Fibroblast of skin of abdomen (primary cell): Measurements from ENCODE around the gene CASR.

Experiments used
- DNase-seq: peaks from one replicate; pipeline ENCODE4 v3.0.0-alpha.2; 2013

The CASR gene

DNA sequence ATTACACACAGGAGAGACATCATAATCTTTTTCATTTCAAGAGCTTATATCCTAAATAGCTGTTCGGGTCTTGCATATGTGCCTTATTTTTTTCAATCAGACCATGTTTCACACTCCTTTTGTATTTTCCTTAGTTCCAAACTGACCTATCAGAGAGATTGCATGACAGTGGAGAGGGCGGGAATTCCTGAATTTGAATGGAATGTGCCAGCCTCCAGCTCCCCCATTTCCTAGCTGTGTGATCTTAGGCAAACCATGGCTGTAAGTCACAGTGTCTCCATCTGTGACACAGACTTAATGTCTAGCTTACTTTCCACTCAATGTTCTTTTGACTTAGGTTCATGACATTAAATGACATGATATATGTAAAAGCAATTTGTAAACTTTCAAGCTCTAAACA lies 79.6 kb downstream of the CASR start:
- DNase-seq: no peak

DNA sequence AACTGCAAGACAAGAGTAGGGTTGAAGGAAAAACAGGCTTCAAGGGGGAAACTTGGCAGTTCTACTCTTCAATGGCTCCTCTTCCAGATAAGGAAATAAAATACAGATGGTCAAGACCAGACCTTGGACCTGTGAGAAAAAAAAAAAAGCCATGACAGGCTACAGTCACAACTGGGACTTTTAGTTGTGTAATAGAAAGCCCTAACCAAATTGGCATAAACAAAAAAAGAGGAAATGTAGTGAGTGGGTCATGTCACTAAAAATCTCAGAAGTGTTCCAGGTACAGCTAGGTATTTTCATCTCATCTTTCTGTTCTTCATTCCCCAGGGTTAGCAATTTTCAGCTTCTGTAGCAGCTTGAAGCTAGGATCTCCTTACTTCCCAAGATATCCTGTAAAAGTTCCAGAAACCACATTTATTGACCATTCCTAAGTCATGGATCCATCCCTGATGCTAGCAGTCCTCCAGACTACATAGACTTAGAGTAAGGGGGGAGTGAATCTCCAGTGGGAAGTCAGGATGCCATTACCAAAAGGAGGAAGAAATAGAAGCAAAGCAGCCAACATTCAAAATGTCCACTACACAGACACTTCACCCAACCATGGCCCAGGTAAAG lies 80.6 kb downstream of the CASR start:
- DNase-seq: no peak

DNA sequence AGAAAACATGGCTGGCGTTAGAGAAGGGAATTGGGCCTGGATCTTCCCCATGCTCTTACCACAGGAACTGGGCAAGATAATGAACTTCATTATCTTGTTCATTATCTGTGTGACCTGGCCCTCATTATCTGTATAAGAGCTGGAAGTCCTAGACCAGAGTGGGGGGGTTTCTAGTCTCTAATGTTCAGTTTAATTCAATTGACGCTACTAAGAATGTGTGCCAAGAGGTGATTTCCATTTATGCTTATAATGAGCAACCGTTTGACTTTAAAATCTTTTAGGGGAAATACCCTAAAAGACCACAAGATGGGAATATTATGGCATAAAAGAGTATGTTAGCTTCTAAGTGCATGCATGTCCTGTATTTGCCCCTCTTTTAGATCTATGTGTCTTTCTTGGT lies 82.5 kb downstream of the CASR start:
- DNase-seq: no peak

DNA sequence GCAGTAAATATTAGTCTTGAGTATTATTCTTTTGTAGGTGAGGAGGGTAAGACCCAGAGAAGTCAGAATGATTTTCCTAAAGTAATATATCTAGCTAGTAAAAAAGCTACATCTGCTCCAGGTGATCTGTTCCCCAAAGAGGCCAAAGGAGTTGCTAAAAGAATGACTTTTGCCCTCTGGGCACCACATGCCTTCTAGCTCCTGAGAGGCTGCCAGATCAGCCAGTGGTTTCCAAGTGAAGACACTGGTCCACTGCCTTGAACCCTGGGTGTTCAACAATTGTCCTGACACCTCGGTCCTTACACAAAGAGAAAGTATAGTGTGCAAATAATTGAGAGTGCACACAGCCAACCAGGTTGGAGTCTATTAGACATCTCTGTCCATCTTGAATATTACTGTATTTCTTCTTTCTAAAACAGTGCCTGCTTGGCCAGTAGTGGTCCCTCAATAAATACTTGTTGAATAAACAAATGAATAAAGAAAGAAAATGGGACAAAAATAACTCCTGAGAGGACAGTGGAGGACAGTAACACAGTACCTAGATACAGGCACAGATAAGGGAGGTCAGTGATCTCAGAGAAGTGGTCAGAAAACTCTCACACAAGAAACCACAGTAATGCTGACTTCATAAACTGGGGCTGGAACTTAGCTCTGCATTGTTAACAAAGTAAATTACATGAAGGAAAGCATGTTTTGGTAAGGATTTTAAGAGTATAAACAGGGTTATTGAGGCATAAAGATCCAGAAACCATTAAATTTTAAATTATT lies 85.0 kb downstream of the CASR start:
- DNase-seq: no peak

DNA sequence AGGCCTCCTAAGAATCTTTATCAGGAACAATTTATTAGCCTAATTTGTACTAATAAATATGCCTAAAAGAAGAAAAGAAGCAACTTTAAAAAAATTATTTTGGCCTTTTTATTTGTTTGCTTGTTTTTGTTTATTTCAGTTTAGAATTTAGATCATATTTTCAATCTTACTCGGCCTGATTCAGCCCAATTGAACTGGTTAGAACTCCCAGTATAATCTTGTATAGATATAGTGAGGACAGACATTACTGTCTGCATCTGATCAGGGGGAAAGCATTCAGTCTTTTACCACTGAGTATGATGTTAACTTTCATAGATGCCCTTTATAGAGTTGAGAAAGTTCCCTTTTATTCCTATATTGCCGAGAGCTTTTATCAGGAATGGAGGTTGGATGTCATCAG lies 85.6 kb downstream of the CASR start:
- no peak for DNase-seq

DNA sequence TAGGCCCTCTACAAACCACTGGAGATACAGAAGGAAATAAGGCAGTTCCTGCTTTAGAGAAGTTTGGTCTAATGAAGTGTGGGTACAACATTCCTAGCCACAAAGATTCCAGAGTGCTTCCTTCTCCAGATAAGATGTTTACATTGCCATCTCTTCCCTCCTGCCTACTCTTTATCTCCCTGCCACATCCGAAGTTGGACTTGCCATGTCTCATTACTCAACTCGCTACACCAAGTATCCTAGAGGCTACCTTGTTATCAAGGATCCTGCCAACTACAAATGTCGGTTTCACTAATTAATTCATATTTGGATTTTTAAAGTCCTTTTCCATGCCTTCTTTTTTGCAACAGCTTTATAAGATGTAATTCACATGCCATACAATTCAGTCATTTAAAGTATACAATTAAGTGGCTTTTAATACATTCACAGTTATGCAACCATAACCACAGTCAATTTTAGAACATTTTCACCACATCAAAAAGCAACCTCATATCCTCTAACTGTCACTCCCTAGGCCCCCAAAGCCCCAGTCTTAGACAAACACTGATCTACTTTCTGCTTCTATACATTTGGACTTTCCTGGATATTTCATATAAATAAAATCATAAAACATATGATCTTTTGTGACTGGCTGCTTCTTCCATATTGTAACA lies 87.9 kb downstream of the CASR start:
- DNase-seq: no peak

DNA sequence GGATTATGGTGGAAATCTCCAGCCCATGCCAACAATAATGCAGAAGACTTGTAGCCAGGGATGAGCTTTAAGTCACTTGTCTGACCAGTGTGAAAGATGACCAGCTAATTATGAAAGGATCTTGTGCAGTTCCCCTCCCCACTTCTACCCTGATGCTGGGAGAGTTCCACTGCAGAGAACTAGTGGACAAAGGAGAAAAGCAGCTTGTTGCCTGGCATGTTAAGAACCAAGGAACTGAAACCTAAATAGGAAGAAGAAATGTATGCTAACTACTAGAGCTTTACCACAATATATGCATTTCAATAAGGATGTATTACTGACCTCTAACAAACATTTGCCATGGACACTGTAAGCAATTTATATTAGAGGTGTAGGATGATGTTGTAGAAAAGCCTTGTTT lies 89.4 kb downstream of the CASR start:
- no peak for DNase-seq

DNA sequence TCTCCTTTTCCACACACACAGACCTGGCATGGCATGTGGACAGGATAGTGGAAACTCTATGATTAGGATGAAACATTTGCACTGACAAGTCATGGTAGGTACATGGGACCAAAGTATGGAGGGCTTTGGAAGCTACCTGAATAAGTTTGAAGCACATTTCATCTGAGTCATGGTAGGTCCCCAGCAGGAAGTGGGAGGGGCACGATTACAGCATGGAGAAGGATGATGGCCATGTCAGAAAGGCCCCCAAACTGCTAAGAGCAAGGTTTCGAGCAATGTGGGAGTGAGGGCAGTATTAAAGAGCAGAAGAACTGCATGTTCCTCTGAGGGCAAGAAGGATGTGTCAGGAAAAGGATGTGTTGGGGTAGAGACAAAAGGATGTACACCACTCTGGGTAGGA lies 90.0 kb downstream of the CASR start:
- no peak for DNase-seq

DNA sequence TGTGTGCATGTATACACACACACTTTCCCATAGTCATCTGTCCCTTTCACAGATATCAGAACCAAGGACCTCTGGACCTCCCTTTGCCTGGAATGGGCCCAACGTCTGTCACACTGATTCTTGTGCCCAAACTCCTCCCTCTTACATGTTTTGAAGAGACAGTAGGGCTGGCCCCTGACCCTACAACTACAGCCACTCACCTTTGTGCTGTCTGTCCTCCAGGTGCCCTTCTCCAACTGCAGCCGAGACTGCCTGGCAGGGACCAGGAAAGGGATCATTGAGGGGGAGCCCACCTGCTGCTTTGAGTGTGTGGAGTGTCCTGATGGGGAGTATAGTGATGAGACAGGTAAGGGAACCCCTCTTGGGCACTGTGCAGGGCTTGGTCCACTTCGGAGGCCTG lies 98.4 kb downstream of the CASR start:
- no peak for DNase-seq

DNA sequence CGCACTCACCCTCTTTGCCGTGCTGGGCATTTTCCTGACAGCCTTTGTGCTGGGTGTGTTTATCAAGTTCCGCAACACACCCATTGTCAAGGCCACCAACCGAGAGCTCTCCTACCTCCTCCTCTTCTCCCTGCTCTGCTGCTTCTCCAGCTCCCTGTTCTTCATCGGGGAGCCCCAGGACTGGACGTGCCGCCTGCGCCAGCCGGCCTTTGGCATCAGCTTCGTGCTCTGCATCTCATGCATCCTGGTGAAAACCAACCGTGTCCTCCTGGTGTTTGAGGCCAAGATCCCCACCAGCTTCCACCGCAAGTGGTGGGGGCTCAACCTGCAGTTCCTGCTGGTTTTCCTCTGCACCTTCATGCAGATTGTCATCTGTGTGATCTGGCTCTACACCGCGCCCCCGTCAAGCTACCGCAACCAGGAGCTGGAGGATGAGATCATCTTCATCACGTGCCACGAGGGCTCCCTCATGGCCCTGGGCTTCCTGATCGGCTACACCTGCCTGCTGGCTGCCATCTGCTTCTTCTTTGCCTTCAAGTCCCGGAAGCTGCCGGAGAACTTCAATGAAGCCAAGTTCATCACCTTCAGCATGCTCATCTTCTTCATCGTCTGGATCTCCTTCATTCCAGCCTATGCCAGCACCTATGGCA lies 100.5 kb downstream of the CASR start:
- DNase-seq: no peak

DNA sequence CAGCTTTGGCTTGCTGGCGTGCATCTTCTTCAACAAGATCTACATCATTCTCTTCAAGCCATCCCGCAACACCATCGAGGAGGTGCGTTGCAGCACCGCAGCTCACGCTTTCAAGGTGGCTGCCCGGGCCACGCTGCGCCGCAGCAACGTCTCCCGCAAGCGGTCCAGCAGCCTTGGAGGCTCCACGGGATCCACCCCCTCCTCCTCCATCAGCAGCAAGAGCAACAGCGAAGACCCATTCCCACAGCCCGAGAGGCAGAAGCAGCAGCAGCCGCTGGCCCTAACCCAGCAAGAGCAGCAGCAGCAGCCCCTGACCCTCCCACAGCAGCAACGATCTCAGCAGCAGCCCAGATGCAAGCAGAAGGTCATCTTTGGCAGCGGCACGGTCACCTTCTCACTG lies 101.0 kb downstream of the CASR start:
- no peak for DNase-seq

DNA sequence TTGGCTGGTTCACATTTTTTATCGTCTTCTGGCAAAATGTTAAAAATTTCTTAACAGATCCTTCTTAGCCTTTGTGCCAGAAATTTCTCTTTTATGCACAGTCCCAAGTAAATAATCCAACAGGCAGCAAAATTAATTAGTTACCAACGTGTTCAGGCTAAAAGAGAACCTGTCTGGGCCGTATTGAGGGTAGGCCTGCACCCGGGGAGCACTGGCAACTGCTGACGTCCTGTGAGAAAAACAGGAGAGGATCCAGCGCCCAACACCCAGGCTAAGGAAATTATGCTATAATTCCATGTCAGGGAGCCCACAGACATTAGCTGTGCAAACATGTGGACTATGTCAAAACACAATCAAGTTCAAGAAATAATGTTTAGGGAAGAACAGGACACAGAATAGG lies 110.9 kb downstream of the CASR start:
- DNase-seq: no peak

DNA sequence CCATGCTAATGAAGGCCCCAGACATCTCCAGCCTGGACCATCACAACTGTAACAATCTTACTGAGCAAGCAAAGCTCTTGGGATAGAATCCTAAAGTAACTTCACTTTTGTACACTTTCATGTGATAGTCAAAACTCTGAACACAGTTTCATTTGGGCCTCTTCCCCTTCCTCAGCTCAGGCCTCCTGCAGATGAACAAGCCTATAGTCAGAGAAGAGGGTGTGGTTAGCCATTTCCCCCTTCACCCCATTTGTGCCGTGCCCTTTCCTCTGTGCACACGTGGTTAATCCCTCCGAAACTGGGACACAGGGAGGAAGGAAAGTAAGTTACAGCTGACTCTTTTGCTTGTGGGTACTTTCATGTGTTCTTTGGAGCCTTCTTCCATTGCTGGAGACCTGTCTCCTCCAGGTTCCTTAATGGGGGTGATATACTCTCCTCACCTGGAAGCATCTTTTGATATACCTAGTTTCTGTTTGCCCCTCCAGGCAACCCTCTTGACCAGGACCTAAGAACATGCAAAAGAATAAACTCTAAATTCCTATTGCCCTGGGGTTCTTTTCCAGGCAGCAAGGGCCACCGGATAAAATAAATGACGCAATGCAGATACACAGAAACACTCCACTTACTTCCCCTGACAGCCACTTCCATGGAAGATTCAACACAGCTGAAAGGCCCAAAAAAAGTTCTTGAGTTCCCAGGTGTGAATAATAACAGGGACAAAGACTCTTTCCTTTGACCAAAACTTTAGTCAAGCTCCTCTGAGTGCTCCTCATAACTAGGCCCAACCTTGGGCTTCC lies 112.0 kb downstream of the CASR start:
- DNase-seq: no peak

DNA sequence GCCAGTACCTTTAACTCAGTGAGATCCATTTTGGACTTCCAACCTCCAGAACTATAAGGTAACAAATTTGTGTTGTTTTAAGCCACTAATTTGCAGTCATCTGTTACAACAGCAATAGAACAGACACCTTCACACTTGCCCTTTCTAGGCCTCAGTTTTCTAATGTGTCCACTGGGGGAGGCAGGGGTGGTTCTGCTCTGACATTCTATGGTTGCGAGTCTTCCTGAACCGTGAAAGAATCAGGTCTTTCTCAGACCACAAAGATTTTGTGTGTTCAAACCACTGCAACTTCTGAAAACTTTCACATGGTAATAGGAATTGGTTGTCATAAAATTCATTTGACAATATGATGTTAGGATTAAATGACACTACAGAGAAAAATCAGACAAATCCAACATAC lies 114.8 kb downstream of the CASR start:
- DNase-seq: no peak

DNA sequence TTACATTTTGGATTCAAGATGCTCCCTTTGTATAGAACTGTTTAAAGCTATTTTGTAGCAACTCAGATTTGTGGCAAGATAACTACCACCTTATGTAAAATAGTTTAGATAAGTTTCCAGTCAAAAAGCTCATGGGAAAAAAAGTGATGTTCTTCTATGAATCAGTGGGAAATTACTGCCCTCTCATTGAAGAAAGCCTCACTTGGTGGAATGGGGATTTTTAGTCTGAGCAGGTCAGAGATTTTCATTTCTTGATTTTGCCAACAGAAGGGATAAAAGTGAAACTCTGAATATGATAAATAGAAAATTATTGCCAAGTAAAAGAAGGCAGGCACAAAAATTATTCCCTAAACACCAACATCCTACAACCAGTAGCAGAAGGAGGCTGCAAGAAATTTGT lies 115.7 kb downstream of the CASR start:
- no peak for DNase-seq

DNA sequence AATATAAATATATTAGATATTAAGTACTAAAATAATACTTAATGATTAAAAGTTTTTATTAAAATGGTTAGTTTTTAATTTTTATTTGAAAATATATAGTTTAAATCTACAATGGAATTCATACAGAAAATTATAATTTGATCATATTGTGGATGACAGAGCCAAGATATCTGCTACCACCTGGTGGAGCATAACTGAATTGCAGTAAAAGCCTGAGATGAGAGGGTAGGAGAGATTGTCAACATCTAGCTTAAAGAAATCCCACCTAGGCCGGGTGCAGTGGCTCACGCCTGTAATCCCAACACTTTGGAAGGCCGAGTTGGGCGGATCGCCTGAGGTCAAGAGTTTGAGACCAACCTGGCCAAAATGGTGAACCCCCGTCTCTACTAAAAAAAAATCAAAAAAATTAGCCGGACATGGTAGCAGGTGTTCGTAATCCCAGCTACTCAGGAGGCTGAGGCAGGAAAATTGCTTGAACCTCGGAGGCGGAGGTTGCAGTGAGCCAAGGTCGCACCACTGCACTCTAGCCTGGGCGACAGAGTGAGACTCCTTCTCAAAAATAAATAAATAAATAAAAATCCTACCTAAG lies 116.5 kb downstream of the CASR start:
- peak; percentile 4 for DNase-seq

DNA sequence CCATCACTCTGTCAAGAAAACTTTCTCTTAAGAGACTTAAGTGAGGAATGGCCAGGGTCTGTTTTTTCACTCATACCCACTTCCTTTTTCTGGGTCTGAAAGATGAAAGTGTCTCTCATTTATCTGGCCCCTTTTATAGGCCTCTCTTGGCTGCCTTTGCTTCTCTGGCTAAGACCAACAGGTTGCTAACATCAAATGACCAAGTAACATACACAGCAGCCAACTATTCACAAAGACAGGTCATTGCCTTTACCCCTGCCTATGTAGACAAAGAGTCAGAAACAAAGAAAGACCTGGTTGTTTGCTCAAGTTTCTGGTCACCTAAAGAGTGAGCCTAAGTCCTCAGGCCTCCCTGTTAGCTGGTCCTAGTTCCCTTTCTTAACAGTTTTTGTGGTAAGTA lies 117.6 kb downstream of the CASR start:
- no peak for DNase-seq

DNA sequence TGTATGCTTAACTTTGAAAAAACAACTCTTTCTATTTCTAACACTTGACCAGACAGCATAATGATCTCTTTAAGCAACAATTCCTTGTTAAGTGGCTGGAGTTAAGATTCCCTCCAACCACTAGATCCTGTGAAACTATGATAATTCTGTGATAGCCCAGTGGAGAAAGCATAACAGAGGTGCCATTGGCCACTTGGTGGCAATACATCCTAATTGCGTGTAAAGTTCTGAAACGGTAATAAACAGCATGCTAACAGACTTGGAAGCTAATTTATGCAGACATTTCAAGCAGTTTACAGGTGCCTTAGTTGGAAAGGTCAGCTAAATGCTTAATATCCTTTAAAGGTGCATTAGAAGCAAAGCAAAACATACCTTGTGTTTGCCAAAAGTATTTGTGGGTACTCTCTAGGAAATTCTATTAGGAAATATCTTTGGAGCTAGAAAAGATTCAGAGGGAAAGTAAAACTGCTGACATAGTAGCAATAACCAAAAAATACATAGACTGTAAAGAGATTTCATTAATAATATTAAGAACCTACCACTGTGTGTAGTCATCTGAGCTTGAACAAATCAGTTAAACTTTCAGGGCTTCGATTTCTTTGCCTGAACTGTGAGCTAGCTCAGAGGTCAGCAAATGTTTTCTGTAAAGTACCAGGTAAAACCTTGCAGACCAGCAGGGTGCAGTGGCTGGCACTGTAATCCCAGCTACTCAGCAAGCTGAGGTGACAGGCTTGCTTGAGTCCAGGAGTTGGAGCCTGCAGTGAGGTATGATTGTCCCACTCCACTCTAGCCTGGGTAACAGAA lies 122.6 kb downstream of the CASR start:
- DNase-seq: no peak

DNA sequence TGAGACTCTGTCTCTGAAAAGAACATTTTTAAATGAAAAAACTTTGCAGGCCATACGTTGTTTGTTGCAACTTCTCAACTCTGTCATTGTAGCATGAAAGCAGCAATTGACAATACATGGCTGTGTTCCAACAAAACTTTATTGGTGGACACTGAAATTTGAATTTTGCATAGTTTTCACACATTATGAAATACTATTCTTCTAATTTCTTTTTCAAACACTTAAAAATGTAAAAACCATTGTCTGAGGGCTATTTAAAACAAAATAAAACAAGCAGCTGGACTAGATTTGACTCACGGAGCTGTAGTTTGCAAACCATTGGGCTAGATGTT lies 123.1 kb downstream of the CASR start:
- DNase-seq: no peak

DNA sequence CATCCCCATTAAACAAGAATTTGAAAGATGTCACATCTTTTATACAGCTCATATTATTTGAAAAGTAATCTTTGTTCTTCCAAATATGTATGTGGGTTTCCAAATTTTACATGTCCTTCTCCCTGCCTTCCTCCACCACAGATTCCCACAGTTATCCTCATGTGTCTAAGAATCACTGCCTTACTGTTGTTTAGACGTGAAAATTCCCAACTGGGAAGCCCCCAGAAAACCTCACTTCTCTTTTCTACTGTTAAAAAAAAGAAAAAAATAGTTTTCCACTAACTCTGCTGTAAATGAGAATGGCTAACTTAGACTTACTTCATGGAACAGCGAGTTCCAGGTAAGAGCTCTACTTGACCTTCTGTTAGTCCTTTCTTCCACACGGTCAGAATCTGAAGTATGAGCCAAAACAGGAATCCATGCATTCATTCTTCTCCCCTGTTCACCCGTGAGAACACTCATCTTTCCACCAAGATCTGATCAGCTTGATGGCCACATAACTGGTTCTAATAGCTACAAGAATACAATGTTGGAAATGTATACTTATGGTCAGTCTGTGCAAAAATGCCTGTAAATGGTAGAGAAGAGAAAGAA lies 123.7 kb downstream of the CASR start:
- no peak for DNase-seq

DNA sequence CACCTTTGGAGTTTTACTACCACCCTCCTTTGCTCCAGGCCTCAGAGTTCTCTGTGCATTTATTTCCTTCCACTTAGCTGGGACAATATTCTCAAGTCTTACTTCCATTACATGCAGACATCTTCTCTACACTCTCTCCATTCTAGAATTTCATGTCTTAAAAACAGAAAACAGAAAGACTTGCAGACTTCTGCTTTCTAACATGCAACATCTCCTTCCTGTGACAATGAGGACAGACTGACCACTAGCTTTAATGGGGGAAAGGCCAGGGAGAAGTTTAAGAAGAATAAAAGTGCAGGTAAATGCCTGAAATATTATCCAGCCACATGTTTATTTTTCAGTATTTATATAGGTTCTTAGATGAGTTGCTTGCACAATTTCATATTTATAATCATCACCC lies 124.5 kb downstream of the CASR start:
- DNase-seq: no peak
